Pancreas (tissue), 10 donors: ENCODE results near the gene CHSY1. TPM values are rescaled to one million over a fixed set of nuclear protein-coding genes. Genes with fewer than 3 reads are reported as not detected.

Experiments
- ATAC-seq, 4 donors: fragments of 200-7000 bp; cut with Tn5 transposase; one replicate each; pipeline versions ENCODE4 v1.8.0 to v1.9.1; 2020; ENCODE audit warnings: mild to moderate bottlenecking in 4 of 4, moderate library complexity in 4 of 4
- DNase-seq, 6 donors: peaks; one replicate each; pipeline ENCODE4 v3.0.0-alpha.2; 2020
- FAIRE-seq: peaks from 2 replicates; lab custom pipeline; 2012; peaks lifted over from hg19 to GRCh38; lab: Jason Lieb, UNC
- H3K27ac ChIP-seq, 4 donors: fragments of 200-600 bp; sonication (generic); 1 replicate in 3 of 4; 2 replicates in 1 of 4; pipeline versions ENCODE4 v1.5.0 to v1.8.0; 2020
- H3K27me3 ChIP-seq, 4 donors: fragments of 200-600 bp; one replicate each; pipeline ENCODE4 v1.8.0; 2021
- H3K36me3 ChIP-seq, 3 donors: fragments of 200-600 bp; sonication (generic) in 1 of 3; one replicate each; pipeline versions ENCODE4 v1.5.0 to v1.8.0; 2020 to 2021
- H3K4me1 ChIP-seq, 3 donors: fragments of 200-600 bp; one replicate each; pipeline ENCODE4 v1.8.0; 2021
- H3K4me3 ChIP-seq, 4 donors: fragments of 200-600 bp; sonication (generic) in 2 of 4; one replicate each; pipeline versions ENCODE4 v1.5.0 to v1.8.0; 2020 to 2021
- H3K9me3 ChIP-seq, 4 donors: fragments of 200-600 bp; one replicate each; pipeline ENCODE4 v1.8.0; 2021
- WGBS, 2 donors: extraction: QIAGEN DNeasy Blood & Tissue Kit; methylation state at CpG; one replicate each; pipeline ENCODE4 v1.1.7; 2013; 5-methylcytosine and 5-hydroxymethylcytosine counted together
- intact Hi-C, 3 donors: fragments of 100-400 bp; cut with DNase I; formaldehyde crosslinking; loops; one replicate each; pipeline versions ENCODE4 v1.11.1 to v1.14.2; 2022
- polyA plus RNA-seq, 2 donors: library from polyadenylated mRNA; stranded (reverse); fragments of 200-250 nt; gene quantifications; one replicate each; pipeline ENCODE4 v1.2.3, GENCODE V29; 2013
- total RNA-seq, 6 donors: library from RNA; stranded (reverse); fragmentation: NEBNext Ultra II Directional in 4 of 6; extraction: Animal tissue kit (Norgen Biotek cat#: 25700) in 4 of 6; gene quantifications; one replicate each; pipeline versions ENCODE4 v1.2.1 to v1.2.4, GENCODE V29; 2021 to 2023
- TF ChIP-seq, protein P1 (sequence below), 4 donors: fragments of 200-600 bp; sonication (generic) in 3 of 4; IDR thresholded peaks; one replicate each; pipeline versions ENCODE4 v1.5.0 to v1.8.0; 2021; ENCODE audit warnings: antibody characterized with exemption in 4 of 4
- donor health status: healthy with polysubstance abuse.
- donor health status: DM: no; HTN: no; CAD: no; lungs with moderate emphysema.
- donor health status: DM: no; HTN: no; CAD: no.
- donor health status: control.
- donor health status: control.
- donor health status: Bipolar disorder and iron deficiency.
- donor health status: DM: yes; HTN: yes; CAD: no.
- donor health status: DM: no; HTN: no; CAD: no.
- donor health status: DM: no; HTN: no; CAD: no.
- donor health status: DM: yes; HTN: yes; CAD: no.

The CHSY1 gene
- total and polyA plus RNA-seq, 8 donors = 3.4 to 11.2 (median 5.5) TPM

DNA sequence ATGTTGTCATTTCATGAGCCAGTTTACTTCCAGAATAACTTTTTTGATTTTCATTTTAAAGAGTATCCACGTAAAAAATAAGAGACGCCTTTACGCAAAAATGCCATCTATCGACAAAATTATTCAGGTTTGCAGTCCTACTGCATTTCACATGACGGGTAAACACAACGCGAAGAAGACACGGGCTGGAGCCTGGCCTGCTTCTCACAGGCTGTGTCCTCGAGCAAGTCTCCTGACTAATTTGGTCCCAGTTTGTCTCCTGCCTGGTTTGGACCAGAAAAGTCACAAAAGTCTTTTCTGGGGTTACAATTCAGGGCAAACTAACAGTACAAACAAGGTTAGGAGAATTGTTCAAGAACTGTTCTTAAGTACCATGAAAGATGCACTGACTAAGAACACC lies 51.7 kb downstream of the CHSY1 start:
- H3K4me3 ChIP-seq = no peak overlapping the region
- WGBS, 2 donors = 86 to 88% methylated on average over 9 of the region's 9 CpGs
- H3K9me3 ChIP-seq = no peaks in the 10 kb centered on the region
- FAIRE-seq = no peak
- H3K27me3 ChIP-seq = no peaks in the 10 kb centered on the region
- no peaks in the 10 kb centered on the region for H3K36me3 ChIP-seq
- intact Hi-C loops = no loop called here
- no peak for DNase-seq
- no peak for ATAC-seq
- H3K27ac ChIP-seq = peak overlapping the region in 1 of 4 donors; percentile 39
- peaks cover 0 to 8% (median 7%) of the 10 kb centered on the region in 3 donors for H3K4me1 ChIP-seq
- TF ChIP-seq, protein P1, sequence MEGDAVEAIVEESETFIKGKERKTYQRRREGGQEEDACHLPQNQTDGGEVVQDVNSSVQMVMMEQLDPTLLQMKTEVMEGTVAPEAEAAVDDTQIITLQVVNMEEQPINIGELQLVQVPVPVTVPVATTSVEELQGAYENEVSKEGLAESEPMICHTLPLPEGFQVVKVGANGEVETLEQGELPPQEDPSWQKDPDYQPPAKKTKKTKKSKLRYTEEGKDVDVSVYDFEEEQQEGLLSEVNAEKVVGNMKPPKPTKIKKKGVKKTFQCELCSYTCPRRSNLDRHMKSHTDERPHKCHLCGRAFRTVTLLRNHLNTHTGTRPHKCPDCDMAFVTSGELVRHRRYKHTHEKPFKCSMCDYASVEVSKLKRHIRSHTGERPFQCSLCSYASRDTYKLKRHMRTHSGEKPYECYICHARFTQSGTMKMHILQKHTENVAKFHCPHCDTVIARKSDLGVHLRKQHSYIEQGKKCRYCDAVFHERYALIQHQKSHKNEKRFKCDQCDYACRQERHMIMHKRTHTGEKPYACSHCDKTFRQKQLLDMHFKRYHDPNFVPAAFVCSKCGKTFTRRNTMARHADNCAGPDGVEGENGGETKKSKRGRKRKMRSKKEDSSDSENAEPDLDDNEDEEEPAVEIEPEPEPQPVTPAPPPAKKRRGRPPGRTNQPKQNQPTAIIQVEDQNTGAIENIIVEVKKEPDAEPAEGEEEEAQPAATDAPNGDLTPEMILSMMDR (IDR thresholded peaks at IDR 0.05) = no peak

DNA sequence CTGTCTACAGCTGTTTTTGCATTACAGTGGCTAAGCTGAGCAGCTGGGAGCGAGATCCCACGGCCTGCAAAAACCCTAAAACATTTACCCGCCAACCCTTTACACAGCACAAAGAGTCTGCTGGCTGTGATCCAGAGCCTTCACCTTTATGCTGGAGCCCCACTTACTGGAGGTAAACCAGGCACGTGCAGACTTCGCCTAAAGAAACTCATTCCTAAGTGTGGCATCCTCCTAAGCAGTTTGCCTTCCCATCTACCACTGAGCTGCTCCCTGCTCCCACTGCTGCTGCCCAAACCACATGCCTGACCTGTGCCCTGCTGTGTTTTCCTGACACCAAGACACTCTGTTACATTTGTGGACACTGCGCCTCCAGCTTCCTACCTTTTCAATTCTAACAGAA lies 53.0 kb downstream of the CHSY1 start:
- Histone ChIP-seq H3K9me3 (no peaks in the 10 kb centered on the region), H3K27ac (peak overlapping the region in 2 of 4 donors; percentile 8 to 39), H3K4me1 (peaks cover 0 to 18% (median 6%) of the 10 kb centered on the region in 3 donors), H3K4me3 (no peak overlapping the region), H3K36me3 (no peaks in the 10 kb centered on the region), H3K27me3 (no peaks in the 10 kb centered on the region)
- ATAC-seq = peak in 1 of 4 donors; percentile 10
- intact Hi-C loops = no loop called here
- WGBS, 2 donors = 84 to 88% methylated on average over 6 of the region's 6 CpGs
- TF ChIP-seq, protein P1 (IDR thresholded peaks at IDR 0.05) = no peak
- DNase-seq = no peak
- FAIRE-seq = no peak

DNA sequence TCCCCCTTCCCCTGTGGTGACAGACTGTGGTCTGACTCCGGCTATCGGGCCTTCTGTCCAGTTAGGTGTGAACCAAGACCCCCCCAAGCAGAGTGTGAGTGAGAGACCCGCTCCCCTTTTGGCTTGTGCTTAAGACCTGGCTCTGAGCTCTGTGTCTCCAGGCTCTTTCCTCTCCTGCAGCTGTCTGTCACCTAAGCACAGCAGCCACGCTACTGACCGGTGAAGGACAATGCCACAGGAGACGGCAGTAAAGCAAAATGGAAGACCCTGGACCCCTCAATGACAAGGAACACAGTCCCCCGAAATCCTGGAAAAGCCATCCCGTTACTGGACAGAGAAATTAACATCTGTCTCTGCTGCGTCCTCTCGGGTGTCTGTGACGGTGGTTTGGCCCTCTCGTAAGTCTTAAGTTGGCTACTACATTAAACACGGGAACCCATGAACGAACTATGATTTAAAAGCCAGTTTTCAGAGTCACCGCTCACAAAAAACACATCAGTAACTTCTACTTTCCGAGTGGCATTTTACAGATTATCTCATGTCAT lies 53.7 kb downstream of the CHSY1 start:
- Histone ChIP-seq H3K27me3 (no peaks in the 10 kb centered on the region), H3K27ac (no peak overlapping the region), H3K36me3 (no peaks in the 10 kb centered on the region), H3K4me1 (peaks cover 0 to 12% (median 0%) of the 10 kb centered on the region in 3 donors), H3K9me3 (no peaks in the 10 kb centered on the region), H3K4me3 (no peak overlapping the region)
- intact Hi-C loops = no loop called here
- TF ChIP-seq, protein P1 (IDR thresholded peaks at IDR 0.05) = no peak
- 91 to 96% methylated on average over 16 of the region's 16 CpGs for WGBS, 2 donors
- FAIRE-seq (no peak), ATAC-seq (no peak), DNase-seq (no peak)

DNA sequence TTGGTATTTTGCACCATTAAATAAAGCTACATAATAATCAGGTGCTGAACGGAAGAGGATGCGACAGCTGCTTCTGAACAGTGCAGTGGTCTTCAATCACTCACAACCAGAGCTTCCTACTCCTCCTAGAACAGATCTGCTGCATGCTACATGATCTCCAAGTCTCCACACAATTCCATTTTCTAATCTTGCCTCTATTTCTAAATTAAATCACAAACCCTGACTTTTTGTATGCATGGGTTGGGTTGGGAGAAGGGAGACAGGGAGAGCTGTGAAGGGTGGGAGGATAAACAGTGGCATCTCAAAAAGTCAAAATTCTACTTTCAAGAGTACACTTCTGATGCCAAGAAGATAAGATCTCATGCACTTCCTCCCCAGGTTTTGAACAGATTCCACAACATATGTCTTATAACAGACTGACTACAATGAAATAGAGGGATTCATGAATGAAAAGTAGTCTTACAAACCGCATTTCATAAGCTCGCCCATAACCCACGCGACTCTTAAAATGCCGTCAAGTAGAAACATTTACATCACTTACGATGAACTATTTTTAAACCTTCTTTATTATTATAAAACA lies 57.2 kb downstream of the CHSY1 start:
- Histone ChIP-seq H3K4me3 (no peak overlapping the region), H3K36me3 (no peaks in the 10 kb centered on the region), H3K27me3 (no peaks in the 10 kb centered on the region), H3K4me1 (peaks cover 0 to 12% (median 0%) of the 10 kb centered on the region in 3 donors), H3K9me3 (no peaks in the 10 kb centered on the region), H3K27ac (no peak overlapping the region)
- ATAC-seq (no peak), DNase-seq (no peak), FAIRE-seq (no peak)
- intact Hi-C loops = no loop called here
- 90 to 94% methylated on average over 8 of the region's 8 CpGs for WGBS, 2 donors
- TF ChIP-seq, protein P1 (IDR thresholded peaks at IDR 0.05) = no peak
